Measurements from ENCODE around the gene CSMD2.
"Not testable (repeated sequence)": the region's sequence is repeated elsewhere in the genome, so short reads cannot be mapped to it uniquely, and the experiment has no call there.

CSMD2 gene

GRCh38 chr1:34108269-34108668 is 56.8 kb downstream of the CSMD2 start:
- no peak for DNase-seq

GRCh38 chr1:34101151-34101550 is 63.9 kb downstream of the CSMD2 start:
- DNase-seq, result no peak

GRCh38 chr1:34100332-34100731 is 64.7 kb downstream of the CSMD2 start:
- DNase-seq, result no peak

- not testable (repeated sequence) for DNase-seq
These were observed 72.6 kb downstream of the CSMD2 start for GRCh38 chr1:34092399-34092798.

- no peak for DNase-seq
These were observed 75.3 kb downstream of the CSMD2 start for GRCh38 chr1:34089731-34090130.

GRCh38 chr1:34087986-34088385 is 77.0 kb downstream of the CSMD2 start:
- DNase-seq, result no peak

- no peak for DNase-seq
These were observed 78.5 kb downstream of the CSMD2 start for GRCh38 chr1:34086561-34086960.

- DNase-seq, result no peak
These were observed 81.1 kb downstream of the CSMD2 start for GRCh38 chr1:34083974-34084373.

- DNase-seq, result not testable (repeated sequence)
These were observed 82.9 kb downstream of the CSMD2 start for GRCh38 chr1:34082085-34082670.

- no peak for DNase-seq
These were observed 86.6 kb downstream of the CSMD2 start for GRCh38 chr1:34078383-34078782.

- no peak for DNase-seq
These were observed 89.5 kb downstream of the CSMD2 start for GRCh38 chr1:34075576-34075975.

GRCh38 chr1:34073028-34073695 is 91.9 kb downstream of the CSMD2 start:
- no peak for DNase-seq

GRCh38 chr1:34070201-34070836 is 94.7 kb downstream of the CSMD2 start:
- DNase-seq, result peak in 2 of 14 donors; percentile 7 to 29

- DNase-seq, result peak in 1 of 14 donors; percentile 37
These were observed 97.9 kb downstream of the CSMD2 start for GRCh38 chr1:34066981-34067603.

- no peak for DNase-seq
These were observed 98.9 kb downstream of the CSMD2 start for GRCh38 chr1:34066166-34066565.

- no peak for DNase-seq
These were observed 99.5 kb downstream of the CSMD2 start for GRCh38 chr1:34065498-34065897.

- peak in 3 of 14 donors; percentile 29 to 59 (median 47) for DNase-seq
These were observed 104.1 kb downstream of the CSMD2 start for GRCh38 chr1:34060901-34061415.

- no peak for DNase-seq
These were observed 104.8 kb downstream of the CSMD2 start for GRCh38 chr1:34060187-34060730.

GRCh38 chr1:34057347-34058130 is 107.5 kb downstream of the CSMD2 start:
- peak in 1 of 14 donors; percentile 4 for DNase-seq

- DNase-seq, result no peak
These were observed 109.2 kb downstream of the CSMD2 start for GRCh38 chr1:34055818-34056217.

GRCh38 chr1:34054920-34055319 is 110.1 kb downstream of the CSMD2 start:
- no peak for DNase-seq

- DNase-seq, result no peak
These were observed 111.4 kb downstream of the CSMD2 start for GRCh38 chr1:34053660-34054059.

Data from C1 segment of cervical spinal cord (tissue), 14 donors.